T-helper 2 cell (primary cell): ENCODE measurements around the gene SLC22A7.

Experiments
- DNase-seq, 5 experiments: peaks; one replicate each; pipeline versions ENCODE4 v3.0.0 to v3.0.0-alpha.2; 2012 to 2022
- total RNA-seq, 2 donors: gene quantifications; one replicate each; lab custom pipeline; 2026; lab: John Stamatoyannopoulos, UW

Gene SLC22A7
- 0 reads per million in 2 donors for total RNA-seq

DNA sequence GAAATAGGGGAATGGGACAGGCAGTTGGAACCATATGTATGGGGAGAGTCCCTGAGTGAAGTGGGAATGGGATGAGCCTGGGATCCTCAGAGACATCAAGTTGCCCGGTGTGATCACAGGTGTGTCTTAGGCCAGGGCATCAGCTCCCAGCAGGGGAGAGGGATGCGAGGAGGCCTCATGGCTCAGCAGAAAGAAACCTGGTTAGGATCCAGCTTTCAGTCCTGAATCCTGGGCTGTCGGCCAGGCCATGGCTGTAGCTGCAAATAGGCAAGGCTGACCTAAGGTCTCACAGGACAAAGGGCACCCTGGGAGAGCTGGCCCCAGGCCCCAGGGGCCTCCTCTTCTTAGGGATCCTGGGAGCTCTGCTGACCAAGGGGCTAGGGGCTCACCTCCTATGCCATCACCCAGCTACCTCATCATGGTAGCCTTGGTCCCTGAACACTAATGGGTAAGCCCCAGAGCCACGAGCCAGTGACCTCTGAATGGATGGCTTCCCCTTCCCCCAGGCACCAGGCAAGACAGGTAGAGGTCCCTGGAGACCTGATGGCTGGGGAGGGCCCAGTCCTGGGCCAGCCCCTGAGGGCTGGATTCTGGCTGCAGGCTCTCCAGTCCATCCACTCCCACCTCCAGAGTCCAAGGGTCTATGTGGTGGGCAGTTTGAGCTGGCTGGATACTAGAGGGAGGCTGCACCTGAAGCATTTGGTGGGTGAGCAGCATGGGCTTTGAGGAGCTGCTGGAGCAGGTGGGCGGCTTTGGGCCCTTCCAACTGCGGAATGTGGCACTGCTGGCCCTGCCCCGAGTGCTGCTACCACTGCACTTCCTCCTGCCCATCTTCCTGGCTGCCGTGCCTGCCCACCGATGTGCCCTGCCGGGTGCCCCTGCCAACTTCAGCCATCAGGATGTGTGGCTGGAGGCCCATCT lies at the start of gene SLC22A7:
Gene SLC22A7, plus strand, starts transcription at position 617 of the 921 bp plus-strand sequence. Its CDS starts 99 bp downstream, at position 716.
- no peak for DNase-seq

DNA sequence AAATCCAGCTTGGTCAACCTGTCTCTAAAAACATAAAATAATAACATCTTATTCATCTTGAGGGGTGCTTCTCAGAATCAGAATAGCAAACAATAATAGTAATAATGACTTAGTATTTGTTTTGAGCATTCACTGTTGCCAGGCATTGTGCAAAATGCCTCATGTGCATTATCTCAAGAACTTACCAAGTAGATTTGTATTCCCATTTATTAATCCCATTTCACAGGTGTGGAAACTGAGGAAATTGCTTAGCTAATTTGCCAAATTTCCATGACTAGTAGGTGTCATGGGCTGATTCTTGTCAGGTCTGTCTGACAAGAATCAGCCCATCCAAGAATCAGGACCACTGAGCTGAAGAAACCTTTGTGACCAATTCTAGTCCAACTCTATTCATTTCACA lies 49.3 kb upstream of the SLC22A7 start:
- DNase-seq = no peak

DNA sequence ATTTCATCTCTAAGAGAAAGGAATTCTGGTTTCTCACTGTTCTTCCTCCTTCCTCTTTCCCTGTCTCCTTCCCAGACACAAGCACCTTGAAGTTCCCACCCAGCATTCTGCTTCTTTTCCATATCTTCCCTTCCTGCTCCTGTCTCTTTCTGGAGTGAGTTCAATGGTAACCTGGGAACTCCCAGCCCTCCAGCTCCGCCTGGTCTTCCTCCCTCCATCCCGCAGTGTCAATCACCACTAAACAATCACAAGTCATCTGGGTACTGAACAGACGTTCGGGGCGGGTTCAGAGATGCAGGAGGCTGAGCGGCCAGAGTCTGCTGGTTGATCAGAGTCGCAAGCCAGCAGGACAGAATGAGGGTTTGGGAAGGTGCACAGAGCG lies 47.1 kb upstream of the SLC22A7 start:
- DNase-seq = no peak

- DNase-seq = no peak
Measured at GRCh38 chr6:43253401-43253800, 44.7 kb upstream of the SLC22A7 start.

- DNase-seq = no peak
Measured at GRCh38 chr6:43254138-43254817, 43.8 kb upstream of the SLC22A7 start.

DNA sequence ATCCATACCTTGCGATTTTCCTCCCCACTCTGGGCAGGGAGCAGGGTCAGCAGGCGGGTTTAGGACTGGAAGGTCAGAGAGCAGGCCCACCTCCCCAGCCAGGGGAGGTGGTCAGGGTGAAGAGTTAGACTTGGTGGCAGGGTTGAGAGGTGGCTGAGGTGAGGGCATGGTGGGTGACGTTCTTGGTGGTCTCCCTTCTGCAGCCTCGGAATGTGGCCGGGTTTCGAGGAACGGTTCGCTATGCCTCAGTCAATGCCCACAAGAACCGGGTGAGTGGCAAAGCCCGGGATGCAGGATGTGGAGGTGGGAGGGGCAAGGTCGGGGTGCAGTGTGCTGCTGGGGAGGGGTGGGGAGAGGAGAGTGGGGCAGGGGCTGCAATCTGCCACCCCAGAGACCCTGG lies 43.2 kb upstream of the SLC22A7 start:
- no peak for DNase-seq

GRCh38 chr6:43255408-43256054 lies 42.5 kb upstream of the SLC22A7 start:
- DNase-seq = no peak

GRCh38 chr6:43256670-43257366 lies 41.2 kb upstream of the SLC22A7 start:
- no peak for DNase-seq

- DNase-seq = no peak
Measured at GRCh38 chr6:43257367-43258145, 40.5 kb upstream of the SLC22A7 start.

- no peak for DNase-seq
Measured at GRCh38 chr6:43258180-43258579, 39.9 kb upstream of the SLC22A7 start.

DNA sequence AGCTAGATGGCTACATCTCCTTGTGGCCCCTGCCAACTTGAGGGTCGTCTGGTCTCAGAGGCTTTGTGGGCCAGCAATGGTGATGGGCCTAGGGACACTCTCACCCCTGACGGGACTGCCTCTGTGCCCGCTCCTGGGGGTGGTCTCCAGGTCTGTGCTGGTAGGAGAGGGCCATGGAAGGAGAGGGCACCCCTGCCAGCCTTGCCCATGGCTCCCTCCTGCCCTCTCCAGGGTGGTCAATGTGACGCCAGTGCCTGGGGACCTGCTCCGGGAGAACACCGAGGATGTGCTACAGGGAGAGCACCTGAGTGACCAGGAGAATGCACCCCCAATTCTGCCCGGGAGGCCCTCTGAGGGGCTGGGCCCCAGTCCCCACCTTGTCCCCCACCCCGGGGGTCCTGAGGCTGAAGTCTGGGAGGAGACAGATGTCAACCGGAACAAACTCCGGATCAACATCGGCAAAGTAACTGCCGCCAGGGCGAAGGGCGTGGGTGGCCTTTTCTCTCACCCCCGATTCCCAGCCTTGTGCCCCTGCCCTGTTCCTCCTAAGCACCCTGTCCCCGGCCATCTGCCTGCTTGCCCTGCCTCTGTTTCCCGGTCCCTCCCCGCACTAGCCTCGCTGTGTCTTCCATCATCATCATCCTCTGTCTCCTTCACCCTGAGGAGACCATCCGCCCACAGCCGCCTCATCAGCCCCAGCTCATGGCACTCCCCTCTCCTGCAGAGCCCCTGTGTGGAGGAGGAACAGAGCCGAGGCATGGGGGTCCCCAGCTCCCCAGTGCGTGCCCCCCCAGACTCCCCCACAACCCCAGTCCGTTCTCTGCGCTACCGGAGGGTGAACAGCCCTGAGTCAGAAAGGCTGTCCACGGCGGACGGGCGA lies 39.0 kb upstream of the SLC22A7 start:
- DNase-seq = no peak

- no peak for DNase-seq
Measured at GRCh38 chr6:43260791-43261190, 37.3 kb upstream of the SLC22A7 start.

DNA sequence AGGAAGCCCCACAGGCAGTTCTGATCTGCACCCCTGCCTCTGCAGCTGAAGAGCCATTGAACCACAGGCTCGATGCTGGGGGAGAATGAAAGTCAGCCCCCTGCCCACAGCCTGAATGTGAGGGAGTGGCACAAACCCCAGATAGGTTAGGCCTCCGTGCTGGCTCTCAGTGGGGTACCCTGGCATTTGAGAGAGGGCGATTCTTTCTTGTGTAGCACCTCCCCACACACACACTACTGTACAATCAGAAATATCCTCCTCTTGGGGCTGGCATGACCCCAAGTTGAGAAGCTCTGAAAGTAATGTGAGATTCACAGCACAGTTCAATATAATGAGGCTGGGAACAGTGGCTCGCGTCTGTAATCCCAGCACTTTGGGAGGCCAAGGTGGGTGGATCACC lies 36.9 kb upstream of the SLC22A7 start:
- DNase-seq = no peak

GRCh38 chr6:43262000-43262779 lies 35.9 kb upstream of the SLC22A7 start:
- DNase-seq = no peak

GRCh38 chr6:43262780-43263313 lies 35.2 kb upstream of the SLC22A7 start:
- DNase-seq = no peak

GRCh38 chr6:43263314-43264178 lies 34.5 kb upstream of the SLC22A7 start:
- DNase-seq = peak; percentile 43 to 78 (median 62)

DNA sequence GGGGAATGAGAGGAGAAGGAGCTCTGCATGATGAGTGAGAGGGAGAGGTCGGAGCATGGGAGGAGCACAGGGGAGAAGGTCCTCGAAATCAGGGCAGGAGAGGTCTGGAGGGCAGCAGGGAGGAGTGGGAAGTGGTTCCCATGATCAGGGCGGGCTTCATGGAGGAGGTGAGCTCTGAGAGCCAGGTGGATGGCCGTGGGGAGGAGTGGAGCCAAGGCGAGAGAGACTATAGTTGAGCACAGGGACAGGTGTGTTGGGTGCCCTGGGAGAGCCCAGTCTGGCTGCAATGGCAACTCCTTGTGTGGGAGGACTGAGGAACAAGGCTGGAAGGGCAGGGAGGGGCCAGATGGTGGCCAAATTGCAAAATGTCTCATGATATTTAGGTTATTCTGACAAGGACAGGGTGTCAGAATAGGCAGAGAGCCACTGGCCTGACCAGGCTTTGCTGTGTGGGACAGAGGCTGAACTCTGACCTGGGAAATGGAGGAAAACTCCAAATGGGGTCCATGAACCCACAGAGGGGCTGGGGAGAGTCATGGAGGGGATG lies 33.4 kb upstream of the SLC22A7 start:
- DNase-seq = no peak

DNA sequence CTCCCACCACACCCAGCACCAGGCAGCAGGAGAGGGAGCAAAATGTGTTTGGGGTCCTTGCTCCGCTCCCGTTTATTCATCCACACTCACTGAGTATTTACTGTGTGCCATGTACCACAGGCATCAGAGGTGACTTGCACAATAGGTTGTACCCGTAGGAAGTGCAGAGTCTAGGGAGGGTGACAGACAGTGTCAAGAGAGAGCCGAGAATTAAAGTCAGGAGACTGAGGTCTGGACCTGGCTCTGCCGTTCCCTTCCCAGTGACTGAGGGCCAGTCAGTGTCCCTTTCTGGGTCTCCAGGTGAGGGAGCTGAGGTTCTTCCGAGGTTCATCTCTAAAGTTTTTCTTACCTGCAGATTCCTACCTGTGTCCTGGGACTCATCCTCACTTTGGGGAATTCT lies 32.5 kb upstream of the SLC22A7 start:
- no peak for DNase-seq
